Endothelial cell of umbilical vein (primary cell): ENCODE measurements around the gene NPIPB6. TPM values are rescaled to one million over a fixed set of nuclear protein-coding genes. Genes with fewer than 3 reads are reported as not detected.
A peak's percentile ranks its signal among the peaks of the same experiment; 100 is the strongest.

Experiments used
- BruUV-seq: library from RNA; stranded (reverse); fragments of 400-500 nt; replicated peaks from 2 replicates; lab custom pipeline; 2021; lab: Mats Ljungman, UMichigan
- CTCF ChIA-PET: fragments of 300-600, 350-600 bp; sonication (Branson Sonifier 250); formaldehyde crosslinking; loops from one replicate; lab custom pipeline; 2021; ENCODE audit warnings: antibody characterized with exemption, inconsistent platforms; lab: Charles Lee
- POLR2A ChIA-PET: fragments of 300-600, 350-600 bp; sonication (Branson Sonifier 250); formaldehyde crosslinking; loops from one replicate; lab custom pipeline; 2021; ENCODE audit warnings: antibody characterized with exemption, inconsistent platforms; lab: Charles Lee
- DNase-seq: peaks from one replicate; pipeline ENCODE4 v3.0.0-alpha.2; 2011; ENCODE audit warnings: low read depth, low spot score
- FAIRE-seq: peaks from 2 replicates; lab custom pipeline; 2011; peaks lifted over from hg19 to GRCh38; lab: Jason Lieb, UNC
- H2AFZ ChIP-seq: 2 replicates; pipeline ENCODE4 v1.6.0; 2012; ENCODE audit warnings: low read depth, low read length, control low read depth, inconsistent platforms
- H3K27ac ChIP-seq: 2 replicates; pipeline ENCODE4 v1.5.1; 2011; ENCODE audit warnings: low read depth, mild to moderate bottlenecking, control low read depth, low read length, moderate library complexity; ENCODE audit not compliant: insufficient read depth
- H3K27me3 ChIP-seq, 2 experiments: 2 replicates each; pipeline versions ENCODE4 v1.6.0 to v1.6.1; 2011; ENCODE audit warnings: low read length in 2 of 2, mixed read lengths in 1 of 2; ENCODE audit not compliant: control insufficient read depth in 2 of 2, insufficient read depth in 2 of 2
- H3K36me3 ChIP-seq, 2 experiments: 2 replicates in 1 of 2; 3 replicates in 1 of 2; pipeline ENCODE4 v1.5.1; 2011; ENCODE audit warnings: low read length in 2 of 2, mild to moderate bottlenecking in 1 of 2, moderate library complexity in 1 of 2; ENCODE audit not compliant: control insufficient read depth in 2 of 2, insufficient read depth in 2 of 2; ENCODE audit errors: extremely low read depth in 1 of 2
- H3K4me1 ChIP-seq: 3 replicates; pipeline ENCODE4 v1.5.1; 2011; ENCODE audit warnings: mild to moderate bottlenecking, low read length; ENCODE audit not compliant: control insufficient read depth, insufficient read depth; ENCODE audit errors: extremely low read depth
- H3K4me2 ChIP-seq: 2 replicates; pipeline ENCODE4 v1.6.1; 2011; ENCODE audit warnings: low read length, control low read depth, mixed read lengths; ENCODE audit not compliant: insufficient read depth
- H3K4me3 ChIP-seq, 3 experiments: fragments of 200-600 bp in 1 of 3; sonication (generic), shearing (Covaris generic) in 1 of 3; replicated peaks in 1 of 3; 2 replicates each; pipeline ENCODE4 v1.5.1; 2011 to 2016; ENCODE audit warnings: control low read depth in 3 of 3, low read length in 3 of 3, mild to moderate bottlenecking in 2 of 3, inconsistent platforms in 1 of 3, low read depth in 1 of 3, moderate library complexity in 1 of 3; ENCODE audit not compliant: insufficient read depth in 1 of 3
- H3K79me2 ChIP-seq: 2 replicates; pipeline ENCODE4 v1.6.0; 2012; ENCODE audit warnings: low read length, inconsistent platforms; ENCODE audit not compliant: control insufficient read depth, insufficient read depth
- H3K9ac ChIP-seq: replicated peaks from 2 replicates; pipeline ENCODE3; 2011; ENCODE audit warnings: low read length, control low read depth; ENCODE audit not compliant: insufficient read depth; ENCODE audit errors: extremely low read depth
- H3K9me1 ChIP-seq: replicated peaks from 3 replicates; pipeline ENCODE4 v1.6.0; 2011; ENCODE audit warnings: mild to moderate bottlenecking, low read length; ENCODE audit not compliant: control insufficient read depth, insufficient read depth; ENCODE audit errors: extremely low read depth
- H3K9me3 ChIP-seq: replicated peaks from 2 replicates; pipeline ENCODE4 v1.5.1; 2012; ENCODE audit warnings: low read length, inconsistent platforms; ENCODE audit not compliant: control insufficient read depth, insufficient read depth
- H4K20me1 ChIP-seq: replicated peaks from 2 replicates; pipeline ENCODE3; 2011; ENCODE audit warnings: mild to moderate bottlenecking, low read length; ENCODE audit not compliant: control insufficient read depth, insufficient read depth; ENCODE audit errors: extremely low read depth
- CTCF ChIP-seq, 2 donors: IDR thresholded peaks; 1 replicate in 1 of 2; 2 replicates in 1 of 2; pipeline ENCODE4 v1.5.1; 2011; ENCODE audit warnings: low read length in 2 of 2, mild to moderate bottlenecking in 2 of 2, moderate library complexity in 2 of 2, control low read depth in 1 of 2, inconsistent platforms in 1 of 2, low read depth in 1 of 2; ENCODE audit not compliant: insufficient read depth in 1 of 2; ENCODE audit errors: extremely low read depth in 1 of 2
- MAX ChIP-seq: IDR thresholded peaks from 2 replicates; pipeline ENCODE4 v1.6.1; 2011; ENCODE audit not compliant: insufficient read depth, insufficient read length
- dilution Hi-C: fragments of 300-500 bp; cut with MboI; formaldehyde crosslinking; loops from one replicate; pipeline ENCODE4 v1.15.0; 2019; ENCODE audit warnings: low sequenced_read_pairs; ENCODE audit not compliant: extremely low pct_ligation_motif_present
- intact Hi-C: fragments of 100-400 bp; cut with micrococcal nuclease; formaldehyde crosslinking; loops from one replicate; pipeline ENCODE4 v1.10.0; 2022
- polyA plus RNA-seq, 4 experiments: library from polyadenylated mRNA; depleted of rRNA in 3 of 4; stranded (reverse) in 3 of 4; unstranded in 1 of 4; fragments of >200 nt; gene quantifications; 2 replicates each; pipeline versions ENCODE4 v1.2.1 to v1.2.3, GENCODE V29; 2011 to 2012; ENCODE audit warnings: missing spikeins in 1 of 4
- total RNA-seq: library from RNA; stranded (reverse); gene quantifications from 2 replicates; pipeline ENCODE4 v1.2.3, GENCODE V29; 2021

The NPIPB6 gene
- total and polyA plus RNA-seq, 2 donors (not counting 3 experiments of a cell fraction or from before 2014, with no cell fraction given), result 5.0 TPM; not detected in 1

- dilution Hi-C loops, result no loop called here
- intact Hi-C loops, result no loop called here
- Histone ChIP-seq H3K27me3 (no peaks in the 10 kb centered on the region), H3K9ac (no peak overlapping the region), H3K9me3 (no peaks in the 10 kb centered on the region), H4K20me1 (no peaks in the 10 kb centered on the region), H3K79me2 (no peaks in the 10 kb centered on the region), H3K4me3 (no peak overlapping the region), H3K27ac (no peak overlapping the region), H3K9me1 (no peaks in the 10 kb centered on the region), H3K4me2 (no peak overlapping the region), H3K36me3 (no peaks in the 10 kb centered on the region), H2AFZ (no peak overlapping the region), H3K4me1 (no peaks in the 10 kb centered on the region)
- TF ChIP-seq CTCF (IDR thresholded peaks at IDR 0.05; ENCODE audit: extremely low read depth in 1 of 2, insufficient read depth in 1 of 2, low read depth in 1 of 2, low read length in 2 of 2) (peak; percentile 87 to 92), MAX (no peak)
- FAIRE-seq (peak; percentile 73), DNase-seq (peak; percentile 46)
- BruUV-seq, result no TSS peak
- ChIA-PET CTCF (interaction anchor here (0.5 to 1.1 kb wide), 7 partner anchors 9 to 247 kb away, joined by 3 to 4 read pairs (median 4); no protein-coding TSS in a partner anchor), POLR2A (no interaction called here)
These were observed 36.3 kb downstream of the NPIPB6 start for GRCh38 chr16:28326881-28327610.

- ChIA-PET CTCF (no interaction called here), POLR2A (no interaction called here)
- intact Hi-C loops (loop anchor here (5.0 kb wide), 1 partner anchor 292 kb away; no protein-coding TSS in a partner anchor), dilution Hi-C loops (no loop called here)
- no peak overlapping the region for H2AFZ ChIP-seq
- H3K27ac ChIP-seq, result no peak overlapping the region
- no peaks in the 10 kb centered on the region for H3K9me1 ChIP-seq
- no peaks in the 10 kb centered on the region for H3K36me3 ChIP-seq
- FAIRE-seq, result no peak
- no peak overlapping the region for H3K4me2 ChIP-seq
- no peak overlapping the region for H3K4me3 ChIP-seq
- H4K20me1 ChIP-seq, result no peaks in the 10 kb centered on the region
- no peaks in the 10 kb centered on the region for H3K79me2 ChIP-seq
- no peaks in the 10 kb centered on the region for H3K9me3 ChIP-seq
- no peak overlapping the region for H3K9ac ChIP-seq
- no peaks in the 10 kb centered on the region for H3K27me3 ChIP-seq
- TF ChIP-seq CTCF (IDR thresholded peaks at IDR 0.05; ENCODE audit: extremely low read depth in 1 of 2, insufficient read depth in 1 of 2, low read depth in 1 of 2, low read length in 2 of 2), result no peak
- no peaks in the 10 kb centered on the region for H3K4me1 ChIP-seq
- DNase-seq, result no peak
- BruUV-seq, result no TSS peak
These were observed 38.4 kb downstream of the NPIPB6 start for GRCh38 chr16:28324887-28325279.
